KMS-11 (cell line): ENCODE results near the gene SAP30.

Experiments
- H2AFZ ChIP-seq: fragments of 200-600 bp; sonication (generic); 2 replicates; pipeline ENCODE4 v1.6.1; 2016; ENCODE audit warnings: antibody characterized with exemption, mixed run types, low read depth
- H3K27ac ChIP-seq: fragments of 200-600 bp; sonication (generic); 2 replicates; pipeline ENCODE4 v1.6.1; 2016; ENCODE audit warnings: mild to moderate bottlenecking, mixed run types
- H3K27me3 ChIP-seq: fragments of 200-600 bp; sonication (generic); 2 replicates; pipeline ENCODE4 v1.6.1; 2017; ENCODE audit warnings: mild to moderate bottlenecking, low read depth, mixed run types, moderate library complexity; ENCODE audit not compliant: insufficient read depth
- H3K36me3 ChIP-seq: fragments of 200-600 bp; sonication (generic); 2 replicates; pipeline ENCODE4 v1.6.1; 2017; ENCODE audit warnings: mild to moderate bottlenecking, mixed run types; ENCODE audit not compliant: insufficient read depth
- H3K4me1 ChIP-seq: fragments of 200-600 bp; sonication (generic); 2 replicates; pipeline ENCODE4 v1.6.1; 2016; ENCODE audit warnings: mild to moderate bottlenecking, low read depth, mixed run types; ENCODE audit not compliant: poor library complexity, severe bottlenecking
- H3K4me2 ChIP-seq: fragments of 200-600 bp; sonication (generic); 2 replicates; pipeline ENCODE4 v1.7.0; 2016; ENCODE audit warnings: mild to moderate bottlenecking, mixed run types
- H3K4me3 ChIP-seq: fragments of 200-600 bp; sonication (generic); IDR thresholded peaks from 2 replicates; pipeline ENCODE4 v1.6.1; 2017; ENCODE audit warnings: low read depth, low read length, mixed read lengths; ENCODE audit not compliant: insufficient read depth
- H3K79me2 ChIP-seq: fragments of 200-600 bp; sonication (generic); 2 replicates; pipeline ENCODE4 v1.6.1; 2016; ENCODE audit warnings: low read depth, mixed run types; ENCODE audit not compliant: insufficient read depth
- H3K9ac ChIP-seq: fragments of 200-600 bp; sonication (generic); 2 replicates; pipeline ENCODE4 v1.6.1; 2016; ENCODE audit warnings: mild to moderate bottlenecking, mixed run types
- H4K20me1 ChIP-seq: fragments of 200-600 bp; sonication (generic); 2 replicates; pipeline ENCODE4 v1.6.1; 2016; ENCODE audit warnings: mild to moderate bottlenecking, mixed run types; ENCODE audit not compliant: insufficient read depth
- CTCF ChIP-seq: fragments of 200-600 bp; sonication (generic); conservative IDR thresholded peaks from 2 replicates; pipeline ENCODE4 v1.6.1; 2017; ENCODE audit warnings: low read depth, mild to moderate bottlenecking, antibody characterized with exemption, low read length, moderate library complexity, mixed read lengths

Gene SAP30

GRCh38 chr4:173362666-173363065, 8.1 kb upstream of the SAP30 start:
- H3K4me3 ChIP-seq, result no peak overlapping the region
- no peak overlapping the region for H3K4me2 ChIP-seq
- H4K20me1 ChIP-seq, result no peaks in the 10 kb centered on the region
- no peak overlapping the region for H3K9ac ChIP-seq
- TF ChIP-seq CTCF, result no peak
- H2AFZ ChIP-seq, result no peak overlapping the region
- no peaks in the 10 kb centered on the region for H3K36me3 ChIP-seq
- H3K27me3 ChIP-seq, result no peaks in the 10 kb centered on the region
- no peaks in the 10 kb centered on the region for H3K79me2 ChIP-seq
- peaks cover 5% of the 10 kb centered on the region for H3K4me1 ChIP-seq
- H3K27ac ChIP-seq, result no peak overlapping the region

- Histone ChIP-seq H3K79me2 (no peaks in the 10 kb centered on the region), H2AFZ (no peak overlapping the region), H3K27me3 (no peaks in the 10 kb centered on the region), H3K27ac (no peak overlapping the region), H3K36me3 (no peaks in the 10 kb centered on the region), H4K20me1 (no peaks in the 10 kb centered on the region; the same call in 1 of the 2 replicates), H3K4me3 (no peak overlapping the region), H3K9ac (no peak overlapping the region), H3K4me1 (peaks cover 13% of the 10 kb centered on the region), H3K4me2 (no peak overlapping the region)
- TF ChIP-seq CTCF, result no peak
These were observed 5.3 kb upstream of the SAP30 start for GRCh38 chr4:173365359-173365996.

- H3K4me3 ChIP-seq, result no peak overlapping the region
- no peak overlapping the region for H2AFZ ChIP-seq
- TF ChIP-seq CTCF, result no peak
- no peak overlapping the region for H3K4me2 ChIP-seq
- no peak overlapping the region for H3K27ac ChIP-seq
- no peaks in the 10 kb centered on the region for H3K27me3 ChIP-seq
- H4K20me1 ChIP-seq, result no peaks in the 10 kb centered on the region; the same call in 1 of the 2 replicates
- H3K79me2 ChIP-seq, result peaks cover 11% of the 10 kb centered on the region
- no peak overlapping the region for H3K9ac ChIP-seq
- no peaks in the 10 kb centered on the region for H3K36me3 ChIP-seq
- H3K4me1 ChIP-seq, result peaks cover 13% of the 10 kb centered on the region
These were observed 3.5 kb upstream of the SAP30 start for GRCh38 chr4:173367285-173367684.

- peaks cover 17% of the 10 kb centered on the region for H3K79me2 ChIP-seq
- peaks cover 13% of the 10 kb centered on the region for H3K4me1 ChIP-seq
- H4K20me1 ChIP-seq, result no peaks in the 10 kb centered on the region; the same call in 1 of the 2 replicates
- H3K36me3 ChIP-seq, result no peaks in the 10 kb centered on the region
- no peak overlapping the region for H3K4me3 ChIP-seq
- H3K27ac ChIP-seq, result no peak overlapping the region
- no peak overlapping the region for H2AFZ ChIP-seq
- H3K4me2 ChIP-seq, result no peak overlapping the region
- no peaks in the 10 kb centered on the region for H3K27me3 ChIP-seq
- H3K9ac ChIP-seq, result no peak overlapping the region
- no peak for TF ChIP-seq CTCF
These were observed 2.8 kb upstream of the SAP30 start for GRCh38 chr4:173367946-173368345.
